ENCODE measurements around the gene PSMB1. TPM values are rescaled to one million over a fixed set of nuclear protein-coding genes. Genes with fewer than 3 reads are reported as not detected.

PSMB1 gene
- total and polyA plus RNA-seq, 2 donors (not counting 1 experiment from before 2014, with no cell fraction given), result 94.3 to 134 TPM

DNA sequence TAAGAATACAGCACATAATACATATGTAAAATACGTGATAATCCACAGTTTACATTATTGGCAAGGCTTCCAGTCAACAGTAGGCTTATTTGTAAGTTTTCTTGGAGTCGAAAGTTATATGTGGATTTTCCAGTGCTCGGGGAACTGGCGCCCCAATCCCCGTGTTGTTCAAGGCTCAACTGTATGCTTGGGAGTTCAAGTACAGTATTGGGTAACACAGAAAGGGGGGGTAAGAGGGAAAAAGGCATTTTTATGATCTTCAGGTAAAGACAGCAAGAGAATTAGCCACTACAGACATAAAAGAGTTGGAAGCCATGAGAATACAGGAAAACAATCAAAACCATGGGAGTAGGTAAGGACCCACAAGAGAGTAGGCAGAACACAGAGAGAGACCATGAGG, 16.4 kb downstream of the PSMB1 start:
- 100% methylated on average over 4 of the region's 5 CpGs for WGBS (ENCODE audit: insufficient coverage)
- peaks cover 18% of the 10 kb centered on the region for H3K4me1 Mint-ChIP-seq
- H3K9me3 Mint-ChIP-seq (ENCODE audit: insufficient read depth), result no peaks in the 10 kb centered on the region
- H3K27me3 Mint-ChIP-seq, result no peaks in the 10 kb centered on the region
- CTCF ChIA-PET, result no interaction called here
- Histone ChIP-seq H3K4me1 (ENCODE audit: control insufficient read depth in 2 of 2, insufficient read depth in 2 of 2, low read length in 2 of 2) (no peaks in the 10 kb centered on the region), H3K9ac (ENCODE audit: low read length) (no peak overlapping the region), H3K4me2 (replicated peaks; ENCODE audit: low read depth, low read length, poor library complexity, severe bottlenecking) (no peak overlapping the region), H3K27me3 (replicated peaks in 1 of 4; ENCODE audit: control extremely low read depth in 1 of 4, control insufficient read depth in 3 of 4, insufficient read depth in 4 of 4, low read length in 3 of 4) (no peaks in the 10 kb centered on the region), H3K27ac (ENCODE audit: low read length in 2 of 2) (no peak overlapping the region), H3K36me3 (replicated peaks in 1 of 2; ENCODE audit: control extremely low read depth in 1 of 2, control insufficient read depth in 1 of 2, extremely low read depth in 1 of 2, insufficient read depth in 2 of 2, low read length in 1 of 2) (peaks cover 0 to 74% of the 10 kb centered on the region in 2 experiments), H3K4me3 (ENCODE audit: control extremely low read depth in 1 of 5, extremely low read depth in 1 of 5, insufficient read depth in 1 of 5, low read depth in 2 of 5, low read length in 4 of 5) (no peak overlapping the region), H3K79me2 (ENCODE audit: control insufficient read depth, insufficient read depth, low read length) (peaks cover 18% of the 10 kb centered on the region), H2AFZ (ENCODE audit: insufficient read depth, low read depth, low read length, poor library complexity, severe bottlenecking) (no peak overlapping the region), H3K9me3 (ENCODE audit: control extremely low read depth in 1 of 3, control insufficient read depth in 2 of 3, insufficient read depth in 1 of 3, low read length in 2 of 3) (no peaks in the 10 kb centered on the region), H4K20me1 (ENCODE audit: control insufficient read depth, insufficient read depth, low read length, poor library complexity, severe bottlenecking) (peaks cover 35% of the 10 kb centered on the region)
- intact Hi-C loops (cut with micrococcal nuclease), result no loop called here
- H3K4me3 Mint-ChIP-seq, result no peak overlapping the region
- ATAC-seq (ENCODE audit: low read depth), result no peak
- DNase-seq, result no peak
- no peak for TF ChIP-seq EZH2 (IDR thresholded peaks at IDR 0.05; ENCODE audit: borderline replicate concordance, insufficient read depth, low read depth, low read length, poor library complexity, severe bottlenecking)
- TF ChIP-seq, protein P1, sequence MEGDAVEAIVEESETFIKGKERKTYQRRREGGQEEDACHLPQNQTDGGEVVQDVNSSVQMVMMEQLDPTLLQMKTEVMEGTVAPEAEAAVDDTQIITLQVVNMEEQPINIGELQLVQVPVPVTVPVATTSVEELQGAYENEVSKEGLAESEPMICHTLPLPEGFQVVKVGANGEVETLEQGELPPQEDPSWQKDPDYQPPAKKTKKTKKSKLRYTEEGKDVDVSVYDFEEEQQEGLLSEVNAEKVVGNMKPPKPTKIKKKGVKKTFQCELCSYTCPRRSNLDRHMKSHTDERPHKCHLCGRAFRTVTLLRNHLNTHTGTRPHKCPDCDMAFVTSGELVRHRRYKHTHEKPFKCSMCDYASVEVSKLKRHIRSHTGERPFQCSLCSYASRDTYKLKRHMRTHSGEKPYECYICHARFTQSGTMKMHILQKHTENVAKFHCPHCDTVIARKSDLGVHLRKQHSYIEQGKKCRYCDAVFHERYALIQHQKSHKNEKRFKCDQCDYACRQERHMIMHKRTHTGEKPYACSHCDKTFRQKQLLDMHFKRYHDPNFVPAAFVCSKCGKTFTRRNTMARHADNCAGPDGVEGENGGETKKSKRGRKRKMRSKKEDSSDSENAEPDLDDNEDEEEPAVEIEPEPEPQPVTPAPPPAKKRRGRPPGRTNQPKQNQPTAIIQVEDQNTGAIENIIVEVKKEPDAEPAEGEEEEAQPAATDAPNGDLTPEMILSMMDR (IDR thresholded peaks at IDR 0.05), result no peak
- H3K27ac Mint-ChIP-seq, result no peak overlapping the region
- POLR2A ChIA-PET, result no interaction called here

GRCh38 chr6:170535004-170535403, 18.1 kb downstream of the PSMB1 start:
- Histone ChIP-seq H3K9ac (ENCODE audit: low read length) (no peak overlapping the region), H3K79me2 (ENCODE audit: control insufficient read depth, insufficient read depth, low read length) (peaks cover 8% of the 10 kb centered on the region), H3K4me3 (ENCODE audit: control extremely low read depth in 1 of 5, extremely low read depth in 1 of 5, insufficient read depth in 1 of 5, low read depth in 2 of 5, low read length in 4 of 5) (no peak overlapping the region), H3K27ac (ENCODE audit: low read length in 2 of 2) (no peak overlapping the region), H3K4me2 (replicated peaks; ENCODE audit: low read depth, low read length, poor library complexity, severe bottlenecking) (no peak overlapping the region), H2AFZ (ENCODE audit: insufficient read depth, low read depth, low read length, poor library complexity, severe bottlenecking) (no peak overlapping the region), H4K20me1 (ENCODE audit: control insufficient read depth, insufficient read depth, low read length, poor library complexity, severe bottlenecking) (peaks cover 22% of the 10 kb centered on the region), H3K9me3 (ENCODE audit: control extremely low read depth in 1 of 3, control insufficient read depth in 2 of 3, insufficient read depth in 1 of 3, low read length in 2 of 3) (no peaks in the 10 kb centered on the region), H3K36me3 (replicated peaks in 1 of 2; ENCODE audit: control extremely low read depth in 1 of 2, control insufficient read depth in 1 of 2, extremely low read depth in 1 of 2, insufficient read depth in 2 of 2, low read length in 1 of 2) (peaks cover 0 to 58% of the 10 kb centered on the region in 2 experiments), H3K4me1 (ENCODE audit: control insufficient read depth in 2 of 2, insufficient read depth in 2 of 2, low read length in 2 of 2) (no peaks in the 10 kb centered on the region), H3K27me3 (replicated peaks in 1 of 4; ENCODE audit: control extremely low read depth in 1 of 4, control insufficient read depth in 3 of 4, insufficient read depth in 4 of 4, low read length in 3 of 4) (no peaks in the 10 kb centered on the region)
- CTCF ChIA-PET, result interaction anchor here (8.1 kb wide), 1 partner anchor 702 kb away, joined by 56 read pairs; no protein-coding TSS in a partner anchor
- ATAC-seq (ENCODE audit: low read depth) (no peak), DNase-seq (no peak)
- no peak overlapping the region for H3K27ac Mint-ChIP-seq
- no peaks in the 10 kb centered on the region for H3K9me3 Mint-ChIP-seq (ENCODE audit: insufficient read depth)
- H3K4me3 Mint-ChIP-seq, result no peak overlapping the region
- POLR2A ChIA-PET, result no interaction called here
- H3K4me1 Mint-ChIP-seq, result peaks cover 8% of the 10 kb centered on the region
- TF ChIP-seq, protein P1 (IDR thresholded peaks at IDR 0.05), result no peak
- no peak for TF ChIP-seq EZH2 (IDR thresholded peaks at IDR 0.05; ENCODE audit: borderline replicate concordance, insufficient read depth, low read depth, low read length, poor library complexity, severe bottlenecking)
- intact Hi-C loops (cut with micrococcal nuclease), result no loop called here
- no peaks in the 10 kb centered on the region for H3K27me3 Mint-ChIP-seq
- WGBS (ENCODE audit: insufficient coverage), result 100% methylated on average over 4 of the region's 5 CpGs
